GM10266 (cell line): ENCODE data around the gene EREG.

Experiments
- DNase-seq: peaks from one replicate; pipeline ENCODE4 v3.0.0; 2012; ENCODE audit errors: extremely low spot score
- TF ChIP-seq, protein P1 (sequence below): IDR thresholded peaks from 2 replicates; pipeline ENCODE4 v1.5.1; 2012; ENCODE audit warnings: mild to moderate bottlenecking, low read depth; ENCODE audit not compliant: control insufficient read depth, insufficient read depth; ENCODE audit errors: missing control alignments

The EREG gene

DNA sequence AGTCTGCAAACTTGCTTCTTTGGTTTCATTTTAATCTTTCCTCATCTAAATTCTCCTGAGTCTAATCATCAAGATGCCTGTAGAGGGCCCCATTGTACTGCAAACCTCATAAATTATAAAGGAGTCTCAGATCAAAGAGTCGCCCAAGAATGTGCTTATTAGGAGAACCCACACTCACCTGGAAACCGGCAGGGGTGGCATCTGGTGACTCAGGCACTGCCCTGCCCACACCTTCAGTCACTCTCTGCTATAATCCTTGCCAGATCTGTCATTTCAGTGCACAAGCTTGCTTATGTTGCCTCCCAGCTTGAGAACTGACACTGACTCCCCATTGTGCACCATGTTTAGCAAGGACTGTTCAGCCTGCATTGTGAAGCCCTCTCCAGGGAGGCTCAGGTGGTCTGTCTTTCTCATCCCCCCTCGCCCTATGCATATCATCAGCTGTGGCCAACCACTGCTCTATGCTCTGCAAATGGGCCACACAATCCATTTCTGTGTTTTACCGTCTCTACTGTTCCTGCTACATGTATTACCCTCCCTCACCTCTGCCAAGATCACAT, 44.3 kb upstream of the EREG start:
- TF ChIP-seq, protein P1, sequence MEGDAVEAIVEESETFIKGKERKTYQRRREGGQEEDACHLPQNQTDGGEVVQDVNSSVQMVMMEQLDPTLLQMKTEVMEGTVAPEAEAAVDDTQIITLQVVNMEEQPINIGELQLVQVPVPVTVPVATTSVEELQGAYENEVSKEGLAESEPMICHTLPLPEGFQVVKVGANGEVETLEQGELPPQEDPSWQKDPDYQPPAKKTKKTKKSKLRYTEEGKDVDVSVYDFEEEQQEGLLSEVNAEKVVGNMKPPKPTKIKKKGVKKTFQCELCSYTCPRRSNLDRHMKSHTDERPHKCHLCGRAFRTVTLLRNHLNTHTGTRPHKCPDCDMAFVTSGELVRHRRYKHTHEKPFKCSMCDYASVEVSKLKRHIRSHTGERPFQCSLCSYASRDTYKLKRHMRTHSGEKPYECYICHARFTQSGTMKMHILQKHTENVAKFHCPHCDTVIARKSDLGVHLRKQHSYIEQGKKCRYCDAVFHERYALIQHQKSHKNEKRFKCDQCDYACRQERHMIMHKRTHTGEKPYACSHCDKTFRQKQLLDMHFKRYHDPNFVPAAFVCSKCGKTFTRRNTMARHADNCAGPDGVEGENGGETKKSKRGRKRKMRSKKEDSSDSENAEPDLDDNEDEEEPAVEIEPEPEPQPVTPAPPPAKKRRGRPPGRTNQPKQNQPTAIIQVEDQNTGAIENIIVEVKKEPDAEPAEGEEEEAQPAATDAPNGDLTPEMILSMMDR, result peak; percentile 52

DNA sequence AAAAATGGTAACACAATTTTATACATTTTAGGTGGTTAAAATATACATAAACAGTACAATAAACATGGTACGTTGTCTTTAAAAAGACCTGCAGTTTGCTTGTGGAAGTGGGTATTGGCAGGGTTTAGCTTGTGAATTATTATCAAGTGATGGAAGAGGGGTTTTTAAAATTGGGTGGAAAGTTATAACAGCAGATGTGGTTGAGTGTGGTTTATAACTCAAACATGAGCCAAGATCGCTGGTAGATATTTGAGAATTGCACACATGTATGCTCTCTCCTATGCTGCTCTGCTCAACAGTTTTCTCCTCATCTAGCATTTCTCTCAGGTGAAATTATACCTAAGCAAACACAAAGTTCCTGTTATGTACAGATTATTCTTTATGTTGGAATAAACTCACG, 42.6 kb upstream of the EREG start:
- no peak for DNase-seq
- TF ChIP-seq, protein P1, result no peak

More for the DNA sequence above, 44.3 kb upstream of the EREG start:
- DNase-seq, result peak; percentile 42

DNA sequence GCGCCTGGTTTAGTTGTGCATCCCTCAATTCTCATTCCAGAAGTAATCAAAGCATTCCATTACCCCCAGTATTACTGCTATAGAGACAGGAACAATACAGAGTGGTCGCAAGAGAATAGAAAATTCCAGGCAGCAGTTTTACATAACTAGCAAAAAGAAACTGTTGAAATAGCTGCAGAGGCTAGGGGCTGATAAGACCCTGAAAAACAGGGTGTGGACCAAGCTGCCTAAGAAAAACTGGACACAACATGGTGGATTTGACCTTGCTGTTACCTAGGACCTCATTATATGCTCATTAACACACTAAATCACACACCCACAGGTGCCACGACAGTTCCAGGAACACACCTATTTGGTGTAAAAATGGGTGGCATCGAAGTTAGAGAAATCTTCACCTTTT, 41.3 kb upstream of the EREG start:
- TF ChIP-seq, protein P1, result no peak
- DNase-seq, result no peak

DNA sequence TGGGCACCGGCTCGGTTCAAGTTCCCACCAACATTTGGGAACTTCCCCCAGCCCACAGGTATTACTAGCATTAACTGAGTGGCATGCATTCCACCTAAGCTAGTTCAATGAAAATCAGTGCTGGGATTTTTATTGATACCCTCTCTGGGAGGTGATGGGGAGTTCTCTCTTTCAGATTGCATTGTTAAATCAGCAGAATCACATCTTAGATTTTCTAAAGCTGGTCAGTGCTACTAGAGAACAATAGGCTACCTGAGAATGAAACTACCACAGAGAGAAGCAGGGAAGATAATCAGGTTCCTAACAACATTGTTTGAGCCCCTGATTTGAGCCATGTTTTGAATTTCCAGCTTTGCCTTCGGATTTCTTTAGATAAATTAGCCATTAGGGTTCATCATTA, 40.7 kb upstream of the EREG start:
- no peak for DNase-seq
- TF ChIP-seq, protein P1, result no peak

DNA sequence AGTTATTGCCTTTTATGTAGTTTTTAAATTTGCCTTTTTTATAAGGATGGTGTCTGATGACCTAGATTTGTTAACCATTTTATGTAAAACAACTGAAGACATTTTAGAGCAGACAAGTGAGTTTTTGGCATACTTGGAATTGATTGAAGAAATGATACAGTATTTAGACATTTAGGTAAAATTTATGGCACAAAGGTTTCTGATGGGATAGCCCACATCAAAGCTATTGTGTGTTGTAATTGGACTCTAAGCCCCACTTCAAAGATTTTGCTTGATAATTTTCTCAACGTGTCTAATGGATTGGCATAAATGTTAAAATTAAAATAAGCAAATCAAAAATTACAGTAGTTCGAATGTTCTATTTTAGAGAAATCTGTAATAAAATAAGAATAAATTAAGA, 39.1 kb upstream of the EREG start:
- TF ChIP-seq, protein P1, result no peak
- no peak for DNase-seq

DNA sequence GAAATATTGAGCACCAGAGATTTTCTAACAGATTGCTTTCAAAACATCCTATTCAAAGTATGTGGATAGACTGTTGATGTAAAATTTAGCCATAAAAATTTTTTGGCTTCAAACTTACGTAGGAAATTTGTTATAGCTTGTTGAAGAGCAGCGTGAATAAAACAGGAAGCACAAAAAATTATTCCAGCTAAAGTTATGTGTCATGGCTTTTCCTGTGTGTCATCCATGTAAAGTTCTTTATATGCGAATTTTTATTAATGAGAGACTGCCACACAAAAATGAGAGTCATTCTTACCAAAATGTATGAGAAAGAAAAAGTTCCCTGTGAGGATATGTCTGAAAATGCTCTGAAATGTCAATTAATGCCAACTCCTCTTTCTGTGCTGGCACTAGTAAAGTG, 37.2 kb upstream of the EREG start:
- TF ChIP-seq, protein P1, result no peak
- DNase-seq, result no peak

DNA sequence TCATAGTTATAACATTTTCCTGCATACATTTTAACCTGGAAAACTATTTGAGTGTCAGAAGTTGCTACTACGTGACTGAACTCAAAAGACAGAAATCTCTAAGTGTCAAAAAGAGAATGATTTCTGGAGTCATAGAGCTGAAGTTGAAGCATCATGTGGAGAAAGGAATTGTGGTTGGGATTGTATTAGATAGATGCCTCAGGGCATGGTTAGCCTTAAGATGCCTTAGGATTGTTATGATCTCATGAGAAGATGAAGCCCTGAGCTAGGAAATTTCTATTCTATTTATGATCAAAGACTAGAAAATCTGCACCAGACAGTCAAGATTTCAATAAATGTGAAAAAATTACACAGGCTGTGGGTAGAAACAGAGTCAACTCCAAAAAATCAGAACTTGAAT, 36.4 kb upstream of the EREG start:
- DNase-seq, result no peak

More for the DNA sequence above, 36.4 kb upstream of the EREG start:
- TF ChIP-seq, protein P1, result no peak
